Duodenal mucosa (tissue), 2 donors: ENCODE measurements around the gene ABCG4.
A peak's percentile ranks its signal among the peaks of the same experiment; 100 is the strongest.
"Not testable (repeated sequence)": the region's sequence is repeated elsewhere in the genome, so short reads cannot be mapped to it uniquely, and the experiment has no call there.

Experiments
- H3K27ac ChIP-seq: one replicate; pipeline ENCODE4 v1.7.0; 2013; ENCODE audit warnings: low read depth, low read length
- H3K27me3 ChIP-seq, 2 donors: one replicate each; pipeline ENCODE4 v1.7.0; 2013; ENCODE audit warnings: low read length in 2 of 2, control low read depth in 1 of 2; ENCODE audit not compliant: insufficient read depth in 2 of 2, control insufficient read depth in 1 of 2
- H3K36me3 ChIP-seq, 2 donors: one replicate each; pipeline ENCODE4 v1.7.0; 2013; ENCODE audit warnings: low read length in 2 of 2, control low read depth in 1 of 2; ENCODE audit not compliant: insufficient read depth in 2 of 2, control insufficient read depth in 1 of 2
- H3K4me1 ChIP-seq, 2 donors: one replicate each; pipeline ENCODE4 v1.7.0; 2013; ENCODE audit warnings: low read length in 2 of 2, control low read depth in 1 of 2; ENCODE audit not compliant: insufficient read depth in 2 of 2, control insufficient read depth in 1 of 2
- H3K4me3 ChIP-seq, 2 donors: one replicate each; pipeline ENCODE4 v1.7.0; 2013; ENCODE audit warnings: low read length in 2 of 2, low read depth in 1 of 2
- H3K9ac ChIP-seq, 2 donors: one replicate each; pipeline ENCODE4 v1.7.0; 2013; ENCODE audit warnings: low read length in 2 of 2, low read depth in 1 of 2
- H3K9me3 ChIP-seq, 2 donors: one replicate each; pipeline ENCODE4 v1.7.0; 2013; ENCODE audit warnings: low read length in 2 of 2, control low read depth in 1 of 2; ENCODE audit not compliant: control insufficient read depth in 1 of 2

The ABCG4 gene

GRCh38 chr11:119149018-119149785 lies at the start of gene ABCG4:
Gene ABCG4, plus strand, starts transcription at chr11:119149052. Its CDS starts 914 bp downstream, at chr11:119149966.
- Histone ChIP-seq H3K27me3 (peaks cover 31 to 33% of the 10 kb centered on the region in 2 donors), H3K27ac (no peak within 1 kb of the TSS)

DNA sequence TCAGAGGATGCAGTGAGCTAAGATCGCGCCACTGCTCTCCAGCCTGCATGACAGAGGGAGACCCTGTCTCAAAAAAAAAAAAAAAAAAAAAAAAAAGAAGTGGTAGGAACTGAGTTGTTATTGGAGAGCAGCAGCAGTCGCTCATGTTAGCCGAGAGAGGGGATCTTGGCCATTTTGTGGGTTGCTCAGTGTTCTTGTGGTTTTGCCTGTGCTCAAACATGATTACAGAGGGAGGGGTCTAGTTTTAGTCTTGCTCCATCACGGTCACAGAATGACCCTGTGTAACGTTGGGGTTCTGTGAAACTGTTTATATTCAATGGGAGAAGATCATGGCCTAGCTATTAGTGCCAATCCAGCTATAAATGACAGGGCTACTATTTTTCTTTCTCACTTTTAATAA lies 49.1 kb upstream of the ABCG4 start:
- Histone ChIP-seq H3K4me1 (peaks cover 12 to 30% of the 10 kb centered on the region in 2 donors), H3K27me3 (no peaks in the 10 kb centered on the region), H3K9me3 (no peaks in the 10 kb centered on the region), H3K36me3 (peaks cover 12 to 21% of the 10 kb centered on the region in 2 donors), H3K9ac (no peak overlapping the region), H3K4me3 (no peak overlapping the region), H3K27ac (no peak overlapping the region)

More at GRCh38 chr11:119149018-119149785, at the start of gene ABCG4:
- H3K9me3 ChIP-seq: no peaks in the 10 kb centered on the region
- no peaks in the 10 kb centered on the region for H3K36me3 ChIP-seq
- H3K4me1 ChIP-seq: peaks cover 10 to 12% of the 10 kb centered on the region in 2 donors
- no peak within 1 kb of the TSS for H3K9ac ChIP-seq
- peak within 1 kb of the TSS; percentile 60 to 65 for H3K4me3 ChIP-seq

- H3K27me3 ChIP-seq: no peaks in the 10 kb centered on the region
- no peaks in the 10 kb centered on the region for H3K9me3 ChIP-seq
- peaks cover 12 to 21% of the 10 kb centered on the region in 2 donors for H3K36me3 ChIP-seq
- peak overlapping the region; percentile 92 to 93 for H3K4me3 ChIP-seq
- H3K27ac ChIP-seq: no peak overlapping the region
- H3K4me1 ChIP-seq: peaks cover 12 to 30% of the 10 kb centered on the region in 2 donors
- H3K9ac ChIP-seq: peak overlapping the region; percentile 87 to 93
These were observed 48.4 kb upstream of the ABCG4 start for GRCh38 chr11:119100246-119100970.

GRCh38 chr11:119100994-119101758 lies 47.7 kb upstream of the ABCG4 start:
- H3K9ac ChIP-seq: peak overlapping the region; percentile 87 to 93
- no peaks in the 10 kb centered on the region for H3K27me3 ChIP-seq
- no peaks in the 10 kb centered on the region for H3K9me3 ChIP-seq
- H3K36me3 ChIP-seq: peaks cover 12 to 21% of the 10 kb centered on the region in 2 donors
- peaks cover 13 to 30% of the 10 kb centered on the region in 2 donors for H3K4me1 ChIP-seq
- peak overlapping the region; percentile 87 for H3K27ac ChIP-seq
- H3K4me3 ChIP-seq: peak overlapping the region; percentile 92 to 93

- Histone ChIP-seq H3K36me3 (peaks cover 8 to 15% of the 10 kb centered on the region in 2 donors), H3K9me3 (no peaks in the 10 kb centered on the region), H3K4me1 (peaks cover 20 to 37% of the 10 kb centered on the region in 2 donors), H3K27ac (peak within 1 kb of the TSS; percentile 87), H3K27me3 (no peaks in the 10 kb centered on the region), H3K9ac (peak within 1 kb of the TSS; percentile 87 to 93), H3K4me3 (peak within 1 kb of the TSS; percentile 92 to 93)
These were observed 47.0 kb upstream of the ABCG4 start, which contains the start of gene DPAGT1 for GRCh38 chr11:119101759-119102423. Gene DPAGT1, minus strand, starts transcription at chr11:119101853. Its CDS starts 198 bp downstream, at chr11:119101655.

GRCh38 chr11:119103161-119103664 lies 45.6 kb upstream of the ABCG4 start:
- H3K27me3 ChIP-seq, H3K36me3 ChIP-seq, H3K9me3 ChIP-seq: not testable (repeated sequence)
- H3K4me1 ChIP-seq: peaks cover 22 to 41% of the 10 kb centered on the region in 2 donors
- H3K9ac ChIP-seq: peak overlapping the region in 1 of 2 donors; percentile 87
- H3K4me3 ChIP-seq: peak overlapping the region in 1 of 2 donors; percentile 93
- H3K27ac ChIP-seq: peak overlapping the region; percentile 55

DNA sequence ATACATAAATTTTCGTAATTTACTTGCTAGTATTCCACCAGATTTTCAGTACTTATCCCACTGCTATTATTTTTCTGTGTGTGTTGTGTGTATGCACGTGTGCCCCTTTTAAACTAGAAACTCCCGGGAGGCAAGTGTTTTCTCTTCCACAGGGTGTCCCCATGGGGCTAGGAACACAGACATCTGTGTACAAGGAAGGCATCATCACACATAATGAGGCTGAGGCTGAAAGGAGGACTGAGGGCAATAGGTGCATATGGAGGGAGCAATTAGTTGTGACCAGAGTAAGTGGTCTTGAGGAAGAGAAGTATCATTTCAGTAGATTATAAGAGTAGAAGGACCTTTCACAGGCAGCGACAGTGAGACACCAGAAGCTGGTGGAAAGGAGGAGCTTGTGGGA lies 45.1 kb upstream of the ABCG4 start:
- no peaks in the 10 kb centered on the region for H3K36me3 ChIP-seq
- no peak overlapping the region for H3K9ac ChIP-seq
- H3K27me3 ChIP-seq: no peaks in the 10 kb centered on the region
- H3K4me1 ChIP-seq: peaks cover 28 to 47% of the 10 kb centered on the region in 2 donors
- H3K4me3 ChIP-seq: no peak overlapping the region
- H3K27ac ChIP-seq: no peak overlapping the region
- H3K9me3 ChIP-seq: no peaks in the 10 kb centered on the region

GRCh38 chr11:119106564-119107537 lies 42.0 kb upstream of the ABCG4 start, which contains the start of gene C2CD2L:
Gene C2CD2L, plus strand, starts transcription at chr11:119107344. Its CDS starts 398 bp downstream, at chr11:119107742.
- Histone ChIP-seq H3K27ac (peak within 1 kb of the TSS; percentile 82), H3K27me3 (no peaks in the 10 kb centered on the region), H3K4me3 (peak within 1 kb of the TSS; percentile 75 to 94), H3K9ac (peak within 1 kb of the TSS; percentile 69 to 88), H3K36me3 (peaks cover 14 to 17% of the 10 kb centered on the region in 2 donors), H3K9me3 (no peaks in the 10 kb centered on the region), H3K4me1 (peaks cover 23 to 49% of the 10 kb centered on the region in 2 donors)
